CD4-positive, alpha-beta T cell treated with Interferon gamma for 1 hour (primary cell): Measurements from ENCODE around the gene C14orf180.

ENCODE experiments used
- DNase-seq: peaks from one replicate; pipeline ENCODE4 v3.0.0-alpha.2; 2020

The C14orf180 gene

GRCh38 chr14:104579507-104579906 lies at the start of gene C14orf180:
Gene C14orf180 (plus strand): TSS chr14:104579764. CDS start chr14:104586431, 6,667 bp downstream.
- no peak for DNase-seq

- DNase-seq: no peak
Observed at GRCh38 chr14:104530646-104531045, 48.9 kb upstream of the C14orf180 start.

- DNase-seq: no peak
Observed at GRCh38 chr14:104531421-104532190, 48.0 kb upstream of the C14orf180 start.

- DNase-seq: no peak
Observed at GRCh38 chr14:104532191-104532555, 47.4 kb upstream of the C14orf180 start.

GRCh38 chr14:104534036-104534435 lies 45.5 kb upstream of the C14orf180 start:
- DNase-seq: no peak

- DNase-seq: no peak
Observed at GRCh38 chr14:104536942-104537612, 42.5 kb upstream of the C14orf180 start.

- DNase-seq: no peak
Observed at GRCh38 chr14:104537613-104537988, 42.0 kb upstream of the C14orf180 start.

- no peak for DNase-seq
Observed at GRCh38 chr14:104541905-104542465, 37.6 kb upstream of the C14orf180 start.

- no peak for DNase-seq
Observed at GRCh38 chr14:104542871-104543830, 36.4 kb upstream of the C14orf180 start.

- no peak for DNase-seq
Observed at GRCh38 chr14:104544362-104544961, 35.1 kb upstream of the C14orf180 start.

- no peak for DNase-seq
Observed at GRCh38 chr14:104545151-104545941, 34.2 kb upstream of the C14orf180 start.

GRCh38 chr14:104545942-104546501 lies 33.5 kb upstream of the C14orf180 start:
- DNase-seq: no peak

- no peak for DNase-seq
Observed at GRCh38 chr14:104546591-104547309, 32.8 kb upstream of the C14orf180 start.

- no peak for DNase-seq
Observed at GRCh38 chr14:104547310-104547997, 32.1 kb upstream of the C14orf180 start.

GRCh38 chr14:104547998-104548700 lies 31.4 kb upstream of the C14orf180 start:
- DNase-seq: no peak

GRCh38 chr14:104548802-104549535 lies 30.6 kb upstream of the C14orf180 start:
- DNase-seq: no peak

- DNase-seq: no peak
Observed at GRCh38 chr14:104549536-104550339, 29.8 kb upstream of the C14orf180 start.
